Measurements from ENCODE around the gene DVL2. TPM values are rescaled to one million over a fixed set of nuclear protein-coding genes. Genes with fewer than 3 reads are reported as not detected.
A peak's percentile ranks its signal among the peaks of the same experiment; 100 is the strongest.

DVL2 gene
- total and polyA plus RNA-seq, 8 donors: 36.9 to 59.7 (median 52.3) TPM

DNA sequence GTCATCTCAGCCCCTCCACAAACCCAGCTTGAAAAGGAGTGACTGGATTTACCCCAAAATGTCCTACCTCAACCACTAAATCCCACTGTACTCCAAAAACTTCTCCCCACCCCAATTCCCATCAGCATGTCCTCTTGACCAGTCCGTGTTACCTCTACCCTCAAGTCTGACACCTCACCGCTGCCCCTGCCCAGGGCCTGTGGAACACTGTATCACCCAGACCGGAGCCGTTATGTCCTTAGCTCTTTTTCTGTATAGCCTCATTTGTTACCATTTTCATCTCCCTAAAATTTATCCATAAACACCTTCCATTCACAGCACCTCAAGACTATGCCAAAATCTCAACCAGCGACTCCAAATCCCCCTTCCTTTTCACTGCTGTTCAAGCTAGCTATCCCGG is 2.5 kb upstream of the DVL2 start:
- H3K27ac ChIP-seq: peak overlapping the region in 1 of 2 donors; percentile 96
- no peaks in the 10 kb centered on the region for H3K9me3 ChIP-seq
- DNase-seq (no peak), ATAC-seq (no peak)
- intact Hi-C loops (cut with DNase I): no loop called here
- H3K4me3 ChIP-seq: peak overlapping the region in 1 of 2 donors; percentile 99
- TF ChIP-seq, protein P1, sequence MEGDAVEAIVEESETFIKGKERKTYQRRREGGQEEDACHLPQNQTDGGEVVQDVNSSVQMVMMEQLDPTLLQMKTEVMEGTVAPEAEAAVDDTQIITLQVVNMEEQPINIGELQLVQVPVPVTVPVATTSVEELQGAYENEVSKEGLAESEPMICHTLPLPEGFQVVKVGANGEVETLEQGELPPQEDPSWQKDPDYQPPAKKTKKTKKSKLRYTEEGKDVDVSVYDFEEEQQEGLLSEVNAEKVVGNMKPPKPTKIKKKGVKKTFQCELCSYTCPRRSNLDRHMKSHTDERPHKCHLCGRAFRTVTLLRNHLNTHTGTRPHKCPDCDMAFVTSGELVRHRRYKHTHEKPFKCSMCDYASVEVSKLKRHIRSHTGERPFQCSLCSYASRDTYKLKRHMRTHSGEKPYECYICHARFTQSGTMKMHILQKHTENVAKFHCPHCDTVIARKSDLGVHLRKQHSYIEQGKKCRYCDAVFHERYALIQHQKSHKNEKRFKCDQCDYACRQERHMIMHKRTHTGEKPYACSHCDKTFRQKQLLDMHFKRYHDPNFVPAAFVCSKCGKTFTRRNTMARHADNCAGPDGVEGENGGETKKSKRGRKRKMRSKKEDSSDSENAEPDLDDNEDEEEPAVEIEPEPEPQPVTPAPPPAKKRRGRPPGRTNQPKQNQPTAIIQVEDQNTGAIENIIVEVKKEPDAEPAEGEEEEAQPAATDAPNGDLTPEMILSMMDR (IDR thresholded peaks at IDR 0.05): no peak
- H3K36me3 ChIP-seq: peaks cover 0 to 37% of the 10 kb centered on the region in 2 donors
- H3K27me3 ChIP-seq: no peaks in the 10 kb centered on the region
- H3K4me1 ChIP-seq: peaks cover 31 to 73% of the 10 kb centered on the region in 2 donors

DNA sequence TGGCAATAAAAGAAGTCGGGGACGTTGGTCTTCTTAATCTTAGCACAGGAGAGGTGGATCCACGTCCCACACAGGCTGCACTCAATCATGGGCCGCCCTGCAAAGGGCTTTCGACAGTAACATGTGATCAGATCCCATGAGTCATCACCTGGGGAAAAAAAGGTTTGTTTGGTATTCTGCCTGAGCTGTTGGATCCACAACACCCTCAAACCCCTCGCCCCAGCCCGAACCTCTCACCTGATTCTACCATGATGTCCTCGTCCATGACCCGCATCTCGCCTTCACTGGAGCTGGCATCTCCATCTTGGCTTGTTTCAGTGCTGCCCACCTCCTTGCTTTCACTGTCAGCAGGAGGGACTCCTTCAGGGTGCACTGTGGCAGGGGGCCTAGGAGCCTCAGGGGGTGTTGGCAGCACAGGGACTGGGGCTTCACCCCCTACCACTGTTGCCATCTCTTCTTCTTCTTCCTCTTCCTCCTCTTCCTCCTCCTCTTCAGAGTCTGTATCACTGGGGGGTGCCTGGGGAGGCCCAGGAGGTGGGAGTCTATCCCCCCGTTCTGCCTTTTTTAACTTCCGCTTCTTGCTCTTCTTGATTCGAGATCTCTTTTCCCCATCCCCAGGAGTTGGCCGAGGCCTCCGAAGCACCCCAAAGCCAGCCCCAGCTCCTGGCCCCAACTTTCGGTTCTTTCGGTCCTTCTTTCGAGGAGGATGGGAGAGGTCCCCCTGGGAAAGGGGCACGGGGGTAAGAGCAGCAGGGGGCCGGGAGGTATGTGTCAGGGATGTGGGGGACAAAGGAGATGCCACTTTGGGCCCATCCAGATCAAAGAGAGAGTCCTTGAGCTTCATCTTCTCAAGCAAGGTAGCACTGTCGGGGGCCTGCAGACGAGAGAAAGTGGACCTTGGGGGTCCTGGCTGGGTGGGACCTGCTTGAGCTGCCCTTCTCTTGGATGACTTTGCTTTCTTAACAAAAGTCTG is 1.7 kb upstream of the DVL2 start:
- Histone ChIP-seq H3K4me3 (peak overlapping the region in 1 of 2 donors; percentile 88), H3K9me3 (no peaks in the 10 kb centered on the region), H3K36me3 (peaks cover 0 to 35% of the 10 kb centered on the region in 2 donors), H3K4me1 (peaks cover 25 to 71% of the 10 kb centered on the region in 2 donors), H3K27me3 (no peaks in the 10 kb centered on the region), H3K27ac (peak overlapping the region in 1 of 2 donors; percentile 96)
- no peak for ATAC-seq
- TF ChIP-seq, protein P1 (IDR thresholded peaks at IDR 0.05): no peak
- no peak for DNase-seq
- intact Hi-C loops (cut with DNase I): no loop called here

DNA sequence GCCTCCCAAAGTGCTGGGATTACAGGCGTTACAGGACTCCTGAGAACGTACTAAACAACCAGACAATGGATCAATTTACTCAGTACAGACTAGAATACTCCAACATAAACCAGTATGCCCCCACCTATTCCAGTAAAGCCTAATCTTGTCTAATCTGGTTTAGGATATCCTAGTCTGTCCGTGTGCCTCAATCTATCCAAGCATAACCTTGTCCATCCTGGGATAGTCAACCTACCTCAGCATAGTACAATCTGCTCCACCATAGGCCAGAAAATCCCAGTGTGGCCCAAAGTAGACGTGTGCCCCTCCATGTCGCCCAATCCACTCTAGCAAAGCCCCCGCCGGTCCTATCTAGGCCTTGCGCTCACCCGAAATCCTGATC is 625 bp downstream of the DVL2 start:
- intact Hi-C loops (cut with DNase I): no loop called here
- peak; percentile 10 for ATAC-seq
- no peaks in the 10 kb centered on the region for H3K27me3 ChIP-seq

DNA sequence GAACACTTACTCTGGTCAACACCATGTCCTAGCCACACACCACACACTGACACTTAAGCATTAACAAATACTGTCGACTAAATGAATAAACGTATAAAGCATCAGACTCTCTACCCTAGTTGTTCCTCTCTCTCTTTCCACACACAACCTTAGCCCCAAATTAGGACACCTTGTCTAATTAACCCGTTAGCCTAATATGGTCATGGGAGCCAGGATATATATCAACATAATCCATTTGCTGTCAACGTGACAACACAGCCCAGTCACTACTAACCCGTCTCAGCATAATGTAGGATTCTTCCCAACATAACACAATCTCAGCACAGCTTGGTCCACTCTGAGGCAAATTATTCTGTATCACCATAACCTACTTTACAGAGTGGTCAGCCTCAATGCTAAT is 2.2 kb downstream of the DVL2 start:
- ATAC-seq (no peak), DNase-seq (no peak)
- TF ChIP-seq, protein P1 (IDR thresholded peaks at IDR 0.05): no peak
- Histone ChIP-seq H3K27ac (no peak overlapping the region), H3K4me3 (peak overlapping the region in 1 of 2 donors; percentile 88), H3K9me3 (no peaks in the 10 kb centered on the region), H3K27me3 (no peaks in the 10 kb centered on the region), H3K4me1 (peaks cover 14 to 51% of the 10 kb centered on the region in 2 donors), H3K36me3 (peaks cover 0 to 59% of the 10 kb centered on the region in 2 donors)
- intact Hi-C loops (cut with DNase I): no loop called here

More for the DNA sequence above, 625 bp downstream of the DVL2 start:
- Histone ChIP-seq H3K27ac (peak overlapping the region; percentile 84 to 90), H3K4me3 (peak overlapping the region; percentile 81 to 88), H3K4me1 (peaks cover 14 to 57% of the 10 kb centered on the region in 2 donors), H3K36me3 (peaks cover 0 to 44% of the 10 kb centered on the region in 2 donors), H3K9me3 (no peaks in the 10 kb centered on the region)
- no peak for DNase-seq
- TF ChIP-seq, protein P1 (IDR thresholded peaks at IDR 0.05): no peak

DNA sequence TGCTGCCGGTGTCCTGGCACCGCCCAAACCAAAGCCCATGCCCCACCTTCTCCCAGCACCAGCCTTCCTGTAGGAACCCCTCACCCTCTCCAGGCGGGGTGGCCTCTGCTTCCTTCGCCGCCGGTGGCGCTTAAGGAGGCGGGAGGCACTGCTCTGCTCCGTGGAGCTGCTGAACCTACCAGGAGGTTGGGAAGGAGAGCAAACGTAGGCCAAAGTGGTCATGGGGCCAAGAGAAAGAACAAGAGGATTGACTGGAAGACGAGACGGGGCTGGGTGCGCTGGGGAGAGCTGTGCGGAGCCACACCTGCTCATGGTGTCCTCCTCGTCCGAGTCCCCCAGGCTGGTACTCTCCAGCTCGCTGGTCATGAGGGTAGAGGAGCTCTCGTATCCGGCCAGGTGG is 4.8 kb downstream of the DVL2 start:
- Histone ChIP-seq H3K36me3 (peaks cover 0 to 62% of the 10 kb centered on the region in 2 donors), H3K4me1 (peaks cover 7 to 25% of the 10 kb centered on the region in 2 donors), H3K4me3 (no peak overlapping the region), H3K27me3 (no peaks in the 10 kb centered on the region), H3K9me3 (no peaks in the 10 kb centered on the region), H3K27ac (no peak overlapping the region)
- TF ChIP-seq, protein P1 (IDR thresholded peaks at IDR 0.05): no peak
- intact Hi-C loops (cut with DNase I): no loop called here
- DNase-seq: no peak
- no peak for ATAC-seq

All from left lung (tissue), 10 donors.